HEK293 (cell line): ENCODE results near the gene PAK3.

Experiments
- CTCF ChIP-seq: fragments of 450-650 bp; formaldehyde crosslinking; IDR thresholded peaks from 2 replicates; pipeline ENCODE4 v1.5.1; 2016; ENCODE audit warnings: missing biosample characterization, missing genetic modification characterization
- SP2 ChIP-seq: fragments of 450-650 bp; formaldehyde crosslinking; IDR thresholded peaks from 2 replicates; pipeline ENCODE4 v1.5.1; 2016; ENCODE audit warnings: missing biosample characterization, missing genetic modification characterization
- SP3 ChIP-seq: fragments of 450-650 bp; formaldehyde crosslinking; IDR thresholded peaks from 2 replicates; pipeline ENCODE4 v1.5.1; 2016; ENCODE audit warnings: missing biosample characterization, missing genetic modification characterization
- ZBTB49 ChIP-seq: fragments of 450-650 bp; formaldehyde crosslinking; IDR thresholded peaks from 2 replicates; pipeline ENCODE4 v1.5.1; 2016; ENCODE audit warnings: missing biosample characterization, missing genetic modification characterization, low read depth

GRCh38 chrX:111207851-111208250 lies 111.9 kb downstream of the PAK3 start:
- no peak for TF ChIP-seq CTCF (tag by site-specific recombination)
- no peak for TF ChIP-seq SP3 (tag by site-specific recombination)
- no peak for TF ChIP-seq SP2 (tag by site-specific recombination)
- no peak for TF ChIP-seq ZBTB49
